Prostate gland (tissue), 2 donors: ENCODE results near the gene PROX2. TPM values are rescaled to one million over a fixed set of nuclear protein-coding genes. Genes with fewer than 3 reads are reported as not detected.

Experiments
- DNase-seq: peaks from one replicate; pipeline ENCODE4 v3.0.0-alpha.2; 2019; ENCODE audit warnings: low spot score
- H3K27ac ChIP-seq, 2 donors: fragments of 200-600 bp; sonication (generic); 2 replicates each; pipeline ENCODE4 v1.5.1; 2017 to 2019
- H3K27me3 ChIP-seq: fragments of 200-600 bp; sonication (generic); replicated peaks from 2 replicates; pipeline ENCODE4 v1.5.1; 2019; ENCODE audit not compliant: insufficient read depth
- H3K36me3 ChIP-seq, 2 donors: fragments of 200-600 bp; sonication (generic); 1 replicate in 1 of 2; 2 replicates in 1 of 2; pipeline versions ENCODE4 v1.5.1 to v1.8.1; 2017 to 2019
- H3K4me1 ChIP-seq: fragments of 200-600 bp; sonication (generic); replicated peaks from 2 replicates; pipeline ENCODE4 v1.5.1; 2019
- H3K4me3 ChIP-seq, 2 donors: fragments of 200-600 bp; sonication (generic); 2 replicates each; pipeline ENCODE4 v1.5.1; 2017 to 2019
- H3K9me3 ChIP-seq: fragments of 200-600 bp; sonication (generic); 2 replicates; pipeline ENCODE4 v1.5.1; 2017
- POLR2A ChIP-seq: fragments of 450-650 bp; IDR thresholded peaks from one replicate; pipeline ENCODE4 v1.6.1; 2016; ENCODE audit warnings: antibody characterized with exemption, mild to moderate bottlenecking
- POLR2AphosphoS5 ChIP-seq: sonication (generic); formaldehyde crosslinking; IDR thresholded peaks from one replicate; pipeline ENCODE4 v1.6.1; 2017; ENCODE audit warnings: antibody characterized with exemption
- WGBS: methylation state at CpG from one replicate; pipeline ENCODE4 v1.1.5; 2018; 5-methylcytosine and 5-hydroxymethylcytosine counted together
- intact Hi-C: fragments of 100-400 bp; cut with DNase I; formaldehyde crosslinking; loops from one replicate; pipeline ENCODE4 v1.14.2; 2022
- total RNA-seq, 2 donors: library from RNA; depleted of rRNA; stranded (reverse); fragments of >200 nt; gene quantifications; one replicate each; pipeline ENCODE4 v1.1.0, GENCODE V29; 2016
- TF ChIP-seq, protein P1 (sequence below), 4 experiments: fragments of 200-600 bp in 2 of 4; fragments of 450-650 bp in 2 of 4; sonication (generic) in 2 of 4; IDR thresholded peaks; 1 replicate in 3 of 4; 2 replicates in 1 of 4; pipeline ENCODE4 v1.5.1; 2016 to 2019; ENCODE audit warnings: antibody characterized with exemption in 4 of 4, mild to moderate bottlenecking in 2 of 4, moderate library complexity in 2 of 4

PROX2 gene
- total RNA-seq, 2 donors from 2014 or later = not detected

DNA sequence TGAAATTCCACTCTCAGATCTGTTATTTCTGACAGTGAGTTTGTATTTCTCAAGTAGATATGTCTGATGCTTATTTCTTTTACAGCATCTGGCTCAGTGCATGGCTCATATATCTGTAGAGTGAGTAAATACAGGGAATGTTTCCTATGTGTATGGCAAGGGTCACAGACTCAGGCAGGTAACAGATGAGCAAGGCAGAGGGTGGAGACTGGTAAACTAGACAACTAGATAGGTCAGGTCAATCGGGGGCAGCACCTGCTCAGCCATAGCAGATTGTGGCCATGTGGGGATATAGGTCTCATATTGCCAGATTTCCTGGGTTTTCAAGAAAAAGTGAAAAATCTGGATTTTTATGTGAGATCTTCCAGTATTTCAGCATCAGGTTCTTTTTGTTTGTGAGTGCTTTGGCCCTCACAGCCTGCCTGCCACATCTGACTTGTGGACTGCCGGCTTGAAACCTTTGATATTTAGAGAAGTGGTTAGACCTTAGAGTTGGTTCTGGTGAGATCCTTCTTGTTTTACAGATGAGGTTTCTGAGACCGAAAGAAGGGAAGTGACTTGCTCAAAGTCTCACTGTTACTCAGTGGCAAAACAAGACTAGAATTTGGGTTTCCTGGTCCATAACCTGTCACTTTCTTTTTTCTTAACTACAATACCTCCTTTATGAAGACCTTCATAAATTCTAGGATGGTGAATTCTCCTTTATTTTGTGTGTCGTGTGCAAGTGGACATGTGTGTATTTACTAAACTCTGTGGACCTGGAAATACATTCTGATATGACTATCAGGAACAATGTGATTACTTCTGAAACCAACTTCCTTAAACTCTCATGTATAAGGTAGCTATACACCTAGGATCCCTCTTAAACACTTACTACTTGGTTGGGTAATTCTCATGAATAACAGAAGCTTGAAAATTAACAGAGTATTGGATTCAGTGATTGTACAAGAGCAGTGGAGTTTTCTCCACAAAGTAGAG is 34.4 kb downstream of the PROX2 start:
- Histone ChIP-seq H3K4me3 (no peak overlapping the region), H3K9me3 (no peaks in the 10 kb centered on the region), H3K27me3 (no peaks in the 10 kb centered on the region), H3K27ac (no peak overlapping the region), H3K4me1 (peaks cover 7% of the 10 kb centered on the region), H3K36me3 (no peaks in the 10 kb centered on the region)
- intact Hi-C loops = no loop called here
- DNase-seq = no peak
- WGBS = 88% methylated on average over 4 of the region's 4 CpGs
- TF ChIP-seq, protein P1, sequence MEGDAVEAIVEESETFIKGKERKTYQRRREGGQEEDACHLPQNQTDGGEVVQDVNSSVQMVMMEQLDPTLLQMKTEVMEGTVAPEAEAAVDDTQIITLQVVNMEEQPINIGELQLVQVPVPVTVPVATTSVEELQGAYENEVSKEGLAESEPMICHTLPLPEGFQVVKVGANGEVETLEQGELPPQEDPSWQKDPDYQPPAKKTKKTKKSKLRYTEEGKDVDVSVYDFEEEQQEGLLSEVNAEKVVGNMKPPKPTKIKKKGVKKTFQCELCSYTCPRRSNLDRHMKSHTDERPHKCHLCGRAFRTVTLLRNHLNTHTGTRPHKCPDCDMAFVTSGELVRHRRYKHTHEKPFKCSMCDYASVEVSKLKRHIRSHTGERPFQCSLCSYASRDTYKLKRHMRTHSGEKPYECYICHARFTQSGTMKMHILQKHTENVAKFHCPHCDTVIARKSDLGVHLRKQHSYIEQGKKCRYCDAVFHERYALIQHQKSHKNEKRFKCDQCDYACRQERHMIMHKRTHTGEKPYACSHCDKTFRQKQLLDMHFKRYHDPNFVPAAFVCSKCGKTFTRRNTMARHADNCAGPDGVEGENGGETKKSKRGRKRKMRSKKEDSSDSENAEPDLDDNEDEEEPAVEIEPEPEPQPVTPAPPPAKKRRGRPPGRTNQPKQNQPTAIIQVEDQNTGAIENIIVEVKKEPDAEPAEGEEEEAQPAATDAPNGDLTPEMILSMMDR (IDR thresholded peaks at IDR 0.05) = no peak
- TF ChIP-seq POLR2A (no peak), POLR2AphosphoS5 (no peak)

DNA sequence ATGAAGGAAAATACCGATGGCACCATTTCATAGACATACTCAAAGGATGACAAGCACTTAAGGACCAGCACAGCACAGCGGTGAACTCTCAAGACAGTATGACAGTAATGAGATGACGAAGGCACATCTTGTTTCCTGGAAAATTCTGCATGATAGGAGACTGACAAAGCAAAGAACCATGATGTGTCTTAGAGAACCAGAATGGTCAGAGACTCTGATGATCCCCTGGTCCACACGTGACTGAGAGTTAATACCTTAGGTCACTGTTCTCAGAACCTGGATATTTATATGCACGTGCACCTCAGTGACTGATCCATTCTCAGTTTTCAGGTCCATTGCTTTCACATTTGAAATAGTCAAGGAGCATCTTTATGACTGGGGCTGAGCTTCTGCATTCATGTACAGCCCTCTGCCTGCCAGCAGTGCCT is 35.3 kb downstream of the PROX2 start:
- no peak overlapping the region for H3K4me3 ChIP-seq
- H3K36me3 ChIP-seq = no peaks in the 10 kb centered on the region
- TF ChIP-seq POLR2AphosphoS5 = no peak
- TF ChIP-seq, protein P1 (IDR thresholded peaks at IDR 0.05) = no peak
- TF ChIP-seq POLR2A = no peak
- no peak for DNase-seq
- no peak overlapping the region for H3K27ac ChIP-seq
- no peaks in the 10 kb centered on the region for H3K9me3 ChIP-seq
- intact Hi-C loops = no loop called here
- 93% methylated on average over 5 of the region's 5 CpGs for WGBS
- no peaks in the 10 kb centered on the region for H3K27me3 ChIP-seq
- H3K4me1 ChIP-seq = peaks cover 4% of the 10 kb centered on the region

DNA sequence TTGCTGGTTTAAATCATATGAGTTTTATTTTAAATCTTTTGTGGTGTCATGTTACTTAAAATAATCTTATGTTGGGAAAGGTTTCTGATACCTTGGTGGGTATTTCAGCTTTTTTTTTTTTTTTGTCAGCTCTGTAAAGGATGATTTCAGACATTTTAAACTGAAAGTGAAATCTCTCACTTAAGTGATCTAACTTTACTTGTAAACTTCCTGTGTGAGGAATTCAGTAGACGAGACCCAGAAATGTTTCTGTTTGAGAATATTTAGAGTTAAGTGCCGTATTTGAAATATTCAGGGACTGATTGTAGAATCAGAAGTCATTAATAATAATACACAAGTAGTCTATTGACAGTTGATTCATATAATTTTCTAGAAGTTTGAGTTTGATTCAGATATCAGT is 37.8 kb downstream of the PROX2 start:
- Histone ChIP-seq H3K4me3 (no peak overlapping the region), H3K36me3 (no peaks in the 10 kb centered on the region), H3K27ac (no peak overlapping the region), H3K27me3 (no peaks in the 10 kb centered on the region), H3K9me3 (no peaks in the 10 kb centered on the region), H3K4me1 (peaks cover 4% of the 10 kb centered on the region)
- 42% methylated on average over 2 of the region's 2 CpGs for WGBS
- DNase-seq = no peak
- TF ChIP-seq, protein P1 (IDR thresholded peaks at IDR 0.05) = no peak
- TF ChIP-seq POLR2A = no peak
- TF ChIP-seq POLR2AphosphoS5 = no peak
- intact Hi-C loops = no loop called here

DNA sequence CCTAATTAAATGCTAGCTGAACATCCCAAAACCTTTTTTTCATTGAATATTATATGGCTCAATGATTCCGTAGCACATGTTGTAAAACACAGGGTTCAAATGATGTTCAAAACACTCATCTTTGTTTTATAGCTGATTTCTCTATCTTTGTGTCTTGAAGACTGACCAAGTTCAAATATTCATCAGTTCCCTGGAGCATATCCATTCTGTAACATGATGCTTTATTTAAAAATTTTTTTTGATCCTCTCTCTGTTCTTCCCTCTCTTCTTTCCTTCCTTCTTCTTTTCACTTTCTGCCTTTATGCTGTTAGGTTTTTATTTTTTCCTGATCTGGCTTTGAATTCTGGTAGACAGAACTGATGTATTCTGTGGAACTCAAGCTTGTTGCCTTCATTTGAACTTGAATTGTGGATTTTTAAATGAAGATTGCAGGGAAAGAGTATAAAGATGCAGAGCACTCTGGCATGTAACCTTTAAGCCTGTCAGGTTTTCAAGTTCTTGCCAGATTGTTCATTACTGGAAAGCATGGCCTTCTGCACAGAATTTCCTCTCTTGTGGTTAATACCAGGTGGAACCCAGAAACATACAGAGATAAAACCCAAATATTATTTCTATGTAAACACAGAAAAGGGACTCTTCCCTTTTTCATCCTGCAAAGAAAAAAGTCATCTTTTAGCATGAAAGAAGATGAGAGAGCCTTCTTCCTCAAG is 39.5 kb downstream of the PROX2 start:
- intact Hi-C loops = no loop called here
- no peak overlapping the region for H3K4me3 ChIP-seq
- peaks cover 4% of the 10 kb centered on the region for H3K4me1 ChIP-seq
- no peaks in the 10 kb centered on the region for H3K9me3 ChIP-seq
- TF ChIP-seq POLR2AphosphoS5 (no peak), POLR2A (no peak)
- TF ChIP-seq, protein P1 (IDR thresholded peaks at IDR 0.05) = no peak
- H3K27me3 ChIP-seq = no peaks in the 10 kb centered on the region
- WGBS = 32% methylated on average over 1 of the region's 1 CpG
- DNase-seq = no peak
- H3K36me3 ChIP-seq = no peaks in the 10 kb centered on the region
- peak overlapping the region in 1 of 2 donors; percentile 20 for H3K27ac ChIP-seq
